Measurements from ENCODE around the gene VOPP1.

VOPP1 gene

DNA sequence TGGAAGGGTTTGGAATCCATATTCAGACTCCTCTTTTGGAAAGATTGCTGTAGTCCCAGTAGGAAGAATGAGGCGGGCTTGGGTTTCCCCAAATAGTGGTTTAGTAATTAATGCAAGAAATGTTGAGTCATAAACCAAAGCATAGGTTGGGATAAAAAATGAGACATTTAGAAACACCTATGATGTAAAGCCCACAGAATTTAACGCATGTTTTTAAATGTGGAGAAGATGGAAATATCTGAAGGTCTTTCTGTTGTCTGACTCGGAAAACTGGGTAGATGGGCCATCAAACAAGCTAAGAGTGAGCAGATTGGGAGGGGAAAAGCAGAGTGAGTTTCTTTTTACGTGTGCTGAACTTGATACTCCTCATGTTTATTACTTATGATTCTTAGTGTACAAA, 145.0 kb downstream of the VOPP1 start:
- DNase-seq: no peak

DNA sequence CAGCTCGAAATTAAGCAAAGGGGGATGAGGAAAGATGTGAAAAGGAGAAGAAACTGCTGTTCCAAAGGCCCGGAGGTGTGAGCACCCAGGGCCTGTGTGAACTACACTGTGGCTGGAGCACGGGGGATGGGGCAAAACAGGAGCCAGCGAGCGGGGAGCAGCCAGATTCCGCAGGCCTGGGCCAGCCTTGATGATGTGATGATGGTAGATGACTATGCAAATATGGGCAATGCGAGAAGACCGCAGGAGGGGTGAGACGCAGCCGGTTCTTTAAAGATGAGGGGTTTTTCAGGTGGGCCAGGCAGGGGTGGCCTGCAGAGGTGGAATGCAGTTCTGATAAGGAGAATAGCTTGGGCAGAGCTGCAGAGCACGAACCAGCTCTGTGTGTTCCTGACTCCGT, 145.6 kb downstream of the VOPP1 start:
- no peak for DNase-seq

DNA sequence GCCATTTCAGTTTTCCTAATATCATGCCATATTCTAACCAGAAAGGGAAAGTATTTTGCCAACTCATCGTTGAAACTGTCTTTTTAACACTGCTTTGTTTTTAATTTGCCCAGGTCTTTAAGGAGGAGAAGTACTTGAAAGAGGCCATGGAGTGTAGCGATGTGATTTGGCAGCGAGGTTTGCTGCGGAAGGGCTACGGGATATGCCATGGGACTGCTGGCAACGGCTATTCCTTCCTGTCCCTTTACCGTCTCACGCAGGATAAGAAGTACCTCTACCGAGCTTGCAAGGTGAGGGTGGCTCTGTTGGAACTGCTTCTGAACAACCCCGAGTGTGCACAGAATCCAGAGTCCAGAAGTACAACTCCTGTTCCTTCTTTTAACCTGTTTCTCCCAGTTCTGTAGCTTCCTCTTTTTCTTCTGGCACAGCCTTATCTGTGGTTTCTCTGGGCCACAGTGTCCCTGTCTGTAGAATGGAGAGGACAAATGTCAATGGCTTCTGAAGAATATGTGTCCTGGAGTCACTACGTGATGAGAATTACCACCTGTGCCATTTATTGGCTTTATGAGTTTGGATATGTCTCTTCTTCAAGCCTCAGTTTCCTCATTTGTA, 147.1 kb downstream of the VOPP1 start:
- DNase-seq: no peak

DNA sequence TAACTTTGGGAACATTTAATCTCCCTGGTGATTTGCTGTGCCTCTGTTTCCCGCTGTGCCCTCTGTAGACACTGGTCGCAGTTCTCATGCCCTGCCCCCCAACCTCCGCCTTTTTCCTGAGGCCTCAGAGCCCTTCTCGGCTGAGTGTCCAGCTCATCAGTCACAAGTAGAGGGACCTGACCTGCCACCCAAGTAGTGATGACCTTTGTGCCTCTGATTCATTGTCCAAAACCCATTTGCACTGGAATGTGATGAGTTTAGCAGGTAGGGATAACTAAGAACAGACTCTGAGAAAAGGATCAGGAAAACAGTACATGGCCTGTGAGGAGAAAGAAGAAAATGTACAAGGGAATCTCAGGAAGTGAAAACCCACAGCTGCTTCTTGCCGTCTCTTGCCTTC, 148.4 kb downstream of the VOPP1 start:
- DNase-seq: no peak

- DNase-seq: no peak
Measured at GRCh38 chr7:55423277-55423711, 149.0 kb downstream of the VOPP1 start.

All from DMS 273 treated with DMSO at 0.1 percent for 48 hours (cell line).